AG04449 (cell line): Measurements from ENCODE around the gene ARL10.

Experiments
- CTCF ChIA-PET: fragments of 350-600 bp; formaldehyde crosslinking; extraction: SDS; loops from one replicate; lab custom pipeline; 2021; ENCODE audit warnings: antibody characterized with exemption; lab: Yijun Ruan, JAX
- POLR2A ChIA-PET: fragments of 400-600, 350-600 bp; formaldehyde crosslinking; extraction: SDS; loops from one replicate; lab custom pipeline; 2020; ENCODE audit warnings: antibody characterized with exemption, inconsistent platforms; lab: Yijun Ruan, JAX
- DNase-seq: peaks from one replicate; pipeline ENCODE4 v3.0.0-alpha.2; 2010; ENCODE audit warnings: low read depth, low spot score
- H3K4me3 ChIP-seq: 2 replicates; pipeline ENCODE4 v1.5.1; 2011; ENCODE audit warnings: low read depth, mild to moderate bottlenecking, control low read depth, low read length
- CTCF ChIP-seq: IDR thresholded peaks from one replicate; pipeline ENCODE4 v1.5.1; 2011; ENCODE audit warnings: mild to moderate bottlenecking, moderate library complexity, low read length, control low read depth, inconsistent platforms; ENCODE audit not compliant: insufficient read depth; ENCODE audit errors: missing control alignments

ARL10 gene

GRCh38 chr5:176337913-176338312 lies 27.4 kb upstream of the ARL10 start:
- H3K4me3 ChIP-seq: no peak overlapping the region
- DNase-seq: no peak
- ChIA-PET POLR2A (no interaction called here), CTCF (no interaction called here)
- TF ChIP-seq CTCF: no peak

GRCh38 chr5:176339304-176339703 lies 26.0 kb upstream of the ARL10 start:
- POLR2A ChIA-PET: no interaction called here
- DNase-seq: no peak
- CTCF ChIA-PET: interaction anchor here (1.2 kb wide), 1 partner anchor 104 kb away, joined by 3 read pairs; no protein-coding TSS in a partner anchor
- TF ChIP-seq CTCF: no peak
- H3K4me3 ChIP-seq: no peak overlapping the region

DNA sequence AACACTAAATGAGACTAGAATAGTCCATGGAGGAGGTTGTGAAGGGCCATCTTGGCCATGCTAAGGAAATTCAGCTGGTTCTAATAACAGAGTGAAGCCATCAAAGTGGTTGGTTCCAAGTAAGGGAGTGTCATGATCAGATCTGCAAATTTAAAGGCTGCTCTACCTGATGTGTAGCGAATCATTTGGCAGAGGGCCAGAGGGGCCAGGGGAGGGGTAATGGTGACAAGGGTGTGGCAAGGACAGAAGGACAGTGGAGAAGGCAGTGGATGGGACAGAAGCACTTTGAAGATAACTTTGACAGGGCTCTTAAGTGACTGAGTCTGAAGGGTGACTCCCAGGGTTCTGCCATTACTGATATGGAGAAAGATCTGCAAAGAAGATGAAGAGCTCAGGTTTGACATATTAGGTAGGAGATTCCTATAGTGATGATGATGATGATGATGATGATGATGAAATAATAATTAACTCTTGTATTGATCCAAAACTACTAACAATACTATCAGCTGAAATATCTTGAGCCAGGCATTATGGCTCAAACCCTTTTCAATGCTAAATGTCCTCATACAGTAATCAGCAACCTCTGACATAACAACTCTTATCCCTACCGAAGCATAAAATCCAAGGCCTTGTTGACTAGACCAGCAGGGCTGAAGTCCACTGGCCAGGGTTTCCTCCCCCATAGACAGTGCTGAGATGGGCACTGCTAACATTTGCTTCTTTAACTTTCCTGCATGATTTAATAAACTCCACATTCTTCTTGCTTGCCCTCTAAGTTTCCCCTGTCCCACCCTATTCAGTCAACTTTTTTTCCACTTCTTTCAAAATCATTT lies 23.7 kb upstream of the ARL10 start:
- no peak for TF ChIP-seq CTCF
- no peak overlapping the region for H3K4me3 ChIP-seq
- POLR2A ChIA-PET: no interaction called here
- CTCF ChIA-PET: interaction anchor here (1.1 kb wide), 1 partner anchor 11 kb away, joined by 3 read pairs; no protein-coding TSS in a partner anchor
- DNase-seq: no peak

DNA sequence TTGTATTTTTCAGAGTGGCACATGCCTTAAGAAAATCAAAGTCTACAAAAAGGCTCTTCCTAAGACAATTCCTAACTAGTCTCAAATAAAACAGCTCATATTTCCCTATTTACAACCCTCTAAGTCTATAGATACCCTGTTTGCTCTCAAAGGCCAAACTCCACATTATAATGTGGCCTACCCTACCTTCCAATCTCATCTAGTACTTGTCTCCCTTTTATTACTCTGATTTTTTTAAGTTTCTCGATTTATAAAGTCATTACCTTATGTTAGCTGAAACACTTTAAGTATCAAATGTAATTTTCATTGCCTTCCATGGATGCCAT lies 23.2 kb upstream of the ARL10 start:
- POLR2A ChIA-PET: no interaction called here
- CTCF ChIA-PET: interaction anchor here (1.0 to 1.1 kb wide), 2 partner anchors 10 to 18 kb away, joined by 3 read pairs; no protein-coding TSS in a partner anchor

GRCh38 chr5:176342766-176343458 lies 22.4 kb upstream of the ARL10 start:
- ChIA-PET CTCF (interaction anchor here (1.0 kb wide), 1 partner anchor 19 kb away, joined by 3 read pairs; no protein-coding TSS in a partner anchor), POLR2A (no interaction called here)
- H3K4me3 ChIP-seq: no peak overlapping the region
- TF ChIP-seq CTCF: no peak
- DNase-seq: no peak

More for the DNA sequence above, 23.2 kb upstream of the ARL10 start:
- no peak for DNase-seq
- no peak overlapping the region for H3K4me3 ChIP-seq
- TF ChIP-seq CTCF: no peak

- ChIA-PET CTCF (no interaction called here), POLR2A (no interaction called here)
- no peak for TF ChIP-seq CTCF
- no peak overlapping the region for H3K4me3 ChIP-seq
- DNase-seq: no peak
Observed at GRCh38 chr5:176350416-176350815, 14.9 kb upstream of the ARL10 start.
